CD14-positive monocyte (primary cell): ENCODE measurements around the gene CCDC34. TPM values are rescaled to one million over a fixed set of nuclear protein-coding genes. Genes with fewer than 3 reads are reported as not detected.

ENCODE experiments used
- DNase-seq, 3 donors: peaks; one replicate each; pipeline ENCODE4 v3.0.0-alpha.2; 2011 to 2022
- H2AFZ ChIP-seq: 2 replicates; pipeline ENCODE4 v1.6.0; 2012; ENCODE audit warnings: mild to moderate bottlenecking, low read depth, low read length, inconsistent platforms; ENCODE audit not compliant: insufficient read depth, poor library complexity, severe bottlenecking
- H3K27ac ChIP-seq, 2 donors: 1 replicate in 1 of 2; 2 replicates in 1 of 2; pipeline ENCODE4 v1.5.1; 2012 to 2013; ENCODE audit warnings: low read length in 2 of 2, control low read depth in 1 of 2, inconsistent platforms in 1 of 2, low read depth in 1 of 2, mild to moderate bottlenecking in 1 of 2
- H3K27me3 ChIP-seq, 2 donors: one replicate each; pipeline versions ENCODE4 v1.6.0 to v1.6.1; 2011 to 2013; ENCODE audit warnings: low read length in 2 of 2; ENCODE audit not compliant: control insufficient read depth in 2 of 2, insufficient read depth in 2 of 2
- H3K36me3 ChIP-seq, 2 donors: replicated peaks in 1 of 2; 1 replicate in 1 of 2; 2 replicates in 1 of 2; pipeline versions ENCODE4 v1.5.1 to v1.6.1; 2012 to 2013; ENCODE audit warnings: low read length in 2 of 2, control low read depth in 1 of 2, inconsistent platforms in 1 of 2, mild to moderate bottlenecking in 1 of 2; ENCODE audit not compliant: insufficient read depth in 2 of 2, control insufficient read depth in 1 of 2
- H3K4me1 ChIP-seq, 2 donors: 1 replicate in 1 of 2; 2 replicates in 1 of 2; pipeline versions ENCODE4 v1.5.1 to v1.6.1; 2012 to 2013; ENCODE audit warnings: low read length in 2 of 2, control low read depth in 1 of 2, inconsistent platforms in 1 of 2, mild to moderate bottlenecking in 1 of 2, moderate library complexity in 1 of 2; ENCODE audit not compliant: insufficient read depth in 2 of 2, control insufficient read depth in 1 of 2
- H3K4me2 ChIP-seq: replicated peaks from 2 replicates; pipeline ENCODE3; 2012; ENCODE audit warnings: low read length, moderate library complexity, mild to moderate bottlenecking; ENCODE audit not compliant: poor library complexity, severe bottlenecking; ENCODE audit errors: extremely low read depth
- H3K4me3 ChIP-seq, 3 experiments: fragments of 200-600 bp in 1 of 3; sonication (generic) in 1 of 3; replicated peaks in 1 of 3; 1 replicate in 2 of 3; 2 replicates in 1 of 3; pipeline ENCODE4 v1.5.1; 2011 to 2013; ENCODE audit warnings: low read length in 3 of 3, mild to moderate bottlenecking in 3 of 3, control low read depth in 2 of 3, low read depth in 2 of 3, inconsistent platforms in 1 of 3, moderate library complexity in 1 of 3
- H3K79me2 ChIP-seq: 2 replicates; pipeline ENCODE4 v1.6.0; 2012; ENCODE audit warnings: mild to moderate bottlenecking, control low read depth, inconsistent platforms, low read length, moderate library complexity; ENCODE audit not compliant: insufficient read depth
- H3K9ac ChIP-seq: 2 replicates; pipeline ENCODE4 v1.6.0; 2017; ENCODE audit warnings: low read length, mild to moderate bottlenecking; ENCODE audit not compliant: insufficient read depth, poor library complexity, severe bottlenecking
- H3K9me3 ChIP-seq, 2 donors: replicated peaks in 1 of 2; 1 replicate in 1 of 2; 2 replicates in 1 of 2; pipeline versions ENCODE4 v1.5.1 to v1.6.1; 2012 to 2013; ENCODE audit warnings: low read length in 2 of 2, control low read depth in 1 of 2; ENCODE audit not compliant: control insufficient read depth in 1 of 2, insufficient read depth in 1 of 2
- H4K20me1 ChIP-seq: 2 replicates; pipeline ENCODE4 v1.6.0; 2012; ENCODE audit warnings: mild to moderate bottlenecking, low read length, control low read depth, moderate library complexity; ENCODE audit not compliant: insufficient read depth
- H3K27ac Mint-ChIP-seq, 7 donors: one replicate each; pipeline ENCODE4 v1.8.0; 2020; ENCODE audit warnings: mild to moderate bottlenecking in 7 of 7, mixed read lengths in 7 of 7, moderate library complexity in 6 of 7, inconsistent platforms in 2 of 7
- H3K27me3 Mint-ChIP-seq, 3 donors: one replicate each; pipeline ENCODE4 v1.8.0; 2021 to 2022; ENCODE audit warnings: low read depth in 3 of 3, mild to moderate bottlenecking in 3 of 3, mixed read lengths in 3 of 3, moderate library complexity in 3 of 3, inconsistent platforms in 1 of 3
- H3K36me3 Mint-ChIP-seq, 2 donors: one replicate each; pipeline ENCODE4 v1.8.0; 2020; ENCODE audit warnings: mixed read lengths in 2 of 2, inconsistent platforms in 1 of 2, mild to moderate bottlenecking in 1 of 2
- H3K4me1 Mint-ChIP-seq: one replicate; pipeline ENCODE4 v1.8.0; 2020; ENCODE audit warnings: mild to moderate bottlenecking, mixed read lengths
- H3K4me3 Mint-ChIP-seq, 2 donors: one replicate each; pipeline ENCODE4 v1.8.0; 2020; ENCODE audit warnings: mild to moderate bottlenecking in 2 of 2, mixed read lengths in 2 of 2, moderate library complexity in 1 of 2
- H3K9me3 Mint-ChIP-seq, 7 donors: one replicate each; pipeline ENCODE4 v1.8.0; 2020 to 2022; ENCODE audit warnings: mixed read lengths in 7 of 7, mild to moderate bottlenecking in 6 of 7, moderate library complexity in 6 of 7, inconsistent platforms in 2 of 7
- CTCF ChIP-seq: fragments of 200-600 bp; IDR thresholded peaks from one replicate; pipeline ENCODE4 v1.8.0; 2022; ENCODE audit warnings: antibody characterized with exemption, mild to moderate bottlenecking
- WGBS: methylation state at CpG from one replicate; pipeline ENCODE4 v1.1.5; 2013; ENCODE audit warnings: missing lambda C conversion rate; ENCODE audit not compliant: insufficient coverage; 5-methylcytosine and 5-hydroxymethylcytosine counted together
- intact Hi-C, 2 donors: fragments of 100-400 bp; cut with micrococcal nuclease; formaldehyde crosslinking; loops; one replicate each; pipeline versions ENCODE4 v1.15.0 to v1.15.1; 2023
- polyA plus RNA-seq, 3 donors: library from polyadenylated mRNA; depleted of rRNA in 1 of 3; unstranded in 2 of 3; stranded (reverse) in 1 of 3; fragments of 300-500 nt in 2 of 3; fragments of >200 nt in 1 of 3; fragmentation: Illumina TruSeq in 2 of 3; gene quantifications; 1 replicate in 2 of 3; 2 replicates in 1 of 3; pipeline ENCODE4 v1.2.3, GENCODE V29; 2012 to 2021

Gene CCDC34
- polyA plus RNA-seq, 3 donors: 0.08 to 0.11 (median 0.11) TPM

- Histone ChIP-seq H3K27me3 (no peaks in the 10 kb centered on the region), H3K79me2 (no peaks in the 10 kb centered on the region), H3K36me3 (no peaks in the 10 kb centered on the region), H3K9me3 (no peaks in the 10 kb centered on the region), H3K4me1 (no peaks in the 10 kb centered on the region), H3K4me3 (no peak overlapping the region), H3K9ac (no peak overlapping the region), H3K4me2 (no peak overlapping the region), H3K27ac (no peak overlapping the region), H4K20me1 (no peaks in the 10 kb centered on the region), H2AFZ (no peak overlapping the region)
- H3K27ac Mint-ChIP-seq: no peak overlapping the region
- TF ChIP-seq CTCF: no peak
- H3K36me3 Mint-ChIP-seq: no peaks in the 10 kb centered on the region
- H3K9me3 Mint-ChIP-seq: no peaks in the 10 kb centered on the region
- no peaks in the 10 kb centered on the region for H3K27me3 Mint-ChIP-seq
- H3K4me1 Mint-ChIP-seq: no peaks in the 10 kb centered on the region
- intact Hi-C loops: no loop called here
- H3K4me3 Mint-ChIP-seq: no peak overlapping the region
- no peak for DNase-seq
Observed at GRCh38 chr11:27371489-27371888, 8.5 kb upstream of the CCDC34 start.

GRCh38 chr11:27370374-27370773 lies 7.4 kb upstream of the CCDC34 start:
- no peaks in the 10 kb centered on the region for H3K9me3 Mint-ChIP-seq
- no peaks in the 10 kb centered on the region for H3K27me3 Mint-ChIP-seq
- WGBS: 50% methylated on average over 1 of the region's 2 CpGs
- H3K9ac ChIP-seq: no peak overlapping the region
- H3K27ac Mint-ChIP-seq: no peak overlapping the region
- no peak overlapping the region for H3K27ac ChIP-seq
- no peaks in the 10 kb centered on the region for H3K27me3 ChIP-seq
- H3K4me1 Mint-ChIP-seq: no peaks in the 10 kb centered on the region
- intact Hi-C loops: no loop called here
- no peaks in the 10 kb centered on the region for H3K4me1 ChIP-seq
- no peaks in the 10 kb centered on the region for H3K36me3 Mint-ChIP-seq
- H3K4me3 ChIP-seq: no peak overlapping the region
- no peaks in the 10 kb centered on the region for H3K9me3 ChIP-seq
- H3K4me2 ChIP-seq: no peak overlapping the region
- no peaks in the 10 kb centered on the region for H4K20me1 ChIP-seq
- no peak for DNase-seq
- H3K4me3 Mint-ChIP-seq: no peak overlapping the region
- no peak for TF ChIP-seq CTCF
- no peaks in the 10 kb centered on the region for H3K79me2 ChIP-seq
- no peak overlapping the region for H2AFZ ChIP-seq
- H3K36me3 ChIP-seq: no peaks in the 10 kb centered on the region
